Smooth muscle cell (in vitro differentiated cells): Measurements from ENCODE around the gene CLDN34. TPM values are rescaled to one million over a fixed set of nuclear protein-coding genes. Genes with fewer than 3 reads are reported as not detected.

ENCODE experiments used
- DNase-seq: peaks from one replicate; lab custom pipeline; 2025; ENCODE audit not compliant: unreplicated experiment; lab: John Stamatoyannopoulos, UW
- H2AFZ ChIP-seq: fragments of 200-600 bp; sonication (generic); 2 replicates; pipeline ENCODE4 v1.6.0; 2016; ENCODE audit warnings: antibody characterized with exemption, low read depth, mild to moderate bottlenecking
- H3F3A ChIP-seq: fragments of 200-600 bp; sonication (generic); 2 replicates; pipeline ENCODE4 v1.6.0; 2017; ENCODE audit warnings: antibody characterized with exemption, low read depth
- H3K27ac ChIP-seq: fragments of 200-600 bp; sonication (generic); 2 replicates; pipeline ENCODE4 v1.5.1; 2016; ENCODE audit warnings: low read depth, mild to moderate bottlenecking
- H3K27me3 ChIP-seq: fragments of 200-600 bp; sonication (generic); 2 replicates; pipeline ENCODE4 v1.6.1; 2016; ENCODE audit warnings: low read depth, mild to moderate bottlenecking
- H3K36me3 ChIP-seq: fragments of 200-600 bp; sonication (generic); 2 replicates; pipeline ENCODE4 v1.5.1; 2016; ENCODE audit warnings: low read depth
- H3K4me1 ChIP-seq: fragments of 200-600 bp; sonication (generic); 2 replicates; pipeline ENCODE4 v1.5.1; 2016; ENCODE audit warnings: low read depth
- H3K4me2 ChIP-seq: fragments of 200-600 bp; sonication (generic); 2 replicates; pipeline ENCODE4 v1.6.0; 2016; ENCODE audit warnings: mild to moderate bottlenecking
- H3K4me3 ChIP-seq: fragments of 200-600 bp; sonication (generic); 2 replicates; pipeline ENCODE4 v1.5.1; 2016; ENCODE audit warnings: mild to moderate bottlenecking
- H3K79me2 ChIP-seq: fragments of 200-600 bp; sonication (generic); 2 replicates; pipeline ENCODE4 v1.6.0; 2016; ENCODE audit warnings: low read depth, mild to moderate bottlenecking
- H3K9ac ChIP-seq: fragments of 200-600 bp; sonication (generic); 2 replicates; pipeline ENCODE4 v1.6.0; 2016; ENCODE audit warnings: low read depth
- H3K9me3 ChIP-seq: fragments of 200-600 bp; sonication (generic); replicated peaks from 2 replicates; pipeline ENCODE4 v1.5.1; 2016; ENCODE audit warnings: low read depth
- H4K20me1 ChIP-seq: fragments of 200-600 bp; sonication (generic); 2 replicates; pipeline ENCODE4 v1.6.0; 2016; ENCODE audit warnings: low read depth
- CTCF ChIP-seq: fragments of 200-600 bp; sonication (generic); IDR thresholded peaks from 2 replicates; pipeline ENCODE4 v1.5.1; 2017; ENCODE audit warnings: borderline replicate concordance, mild to moderate bottlenecking, antibody characterized with exemption; ENCODE audit not compliant: insufficient read depth, poor library complexity, severe bottlenecking
- WGBS: methylation state at CpG from one replicate; pipeline ENCODE4 v1.1.7; 2016; ENCODE audit warnings: low lambda C conversion rate; 5-methylcytosine and 5-hydroxymethylcytosine counted together
- polyA plus RNA-seq: library from polyadenylated mRNA; unstranded; fragments of >200 nt; fragmentation: Nextera tagmentation; extraction: Ambion mirVana; gene quantifications from 2 replicates; pipeline ENCODE4 v1.2.1, GENCODE V29; 2016
- total RNA-seq: library from RNA; depleted of rRNA; stranded (reverse); fragments of >200 nt; gene quantifications from 2 replicates; pipeline ENCODE4 v1.2.3, GENCODE V29; 2014

The CLDN34 gene
- total and polyA plus RNA-seq, 2 experiments from 2014 or later: 1.0 TPM; not detected in 1

- TF ChIP-seq CTCF: no peak
- no peaks in the 10 kb centered on the region for H3F3A ChIP-seq
- 94% methylated on average over 18 of the region's 18 CpGs for WGBS
These were observed 25.6 kb downstream of the CLDN34 start for GRCh38 chrX:9992724-9993123.

GRCh38 chrX:9995855-9996339 lies 28.7 kb downstream of the CLDN34 start:
- H3K4me2 ChIP-seq: no peak overlapping the region
- 42% methylated on average over 18 of the region's 18 CpGs for WGBS
- no peaks in the 10 kb centered on the region for H3K27me3 ChIP-seq
- H3K9me3 ChIP-seq: no peaks in the 10 kb centered on the region
- no peaks in the 10 kb centered on the region for H4K20me1 ChIP-seq
- no peak overlapping the region for H3K27ac ChIP-seq
- H3K4me3 ChIP-seq: no peak overlapping the region
- DNase-seq: peak; percentile 1
- H3K36me3 ChIP-seq: no peaks in the 10 kb centered on the region
- no peak overlapping the region for H2AFZ ChIP-seq
- H3F3A ChIP-seq: no peaks in the 10 kb centered on the region
- H3K4me1 ChIP-seq: no peaks in the 10 kb centered on the region
- TF ChIP-seq CTCF: peak; percentile 79
- no peak overlapping the region for H3K9ac ChIP-seq
- H3K79me2 ChIP-seq: no peaks in the 10 kb centered on the region

More at GRCh38 chrX:9992724-9993123, 25.6 kb downstream of the CLDN34 start:
- Histone ChIP-seq H3K36me3 (no peaks in the 10 kb centered on the region), H3K27ac (no peak overlapping the region), H4K20me1 (no peaks in the 10 kb centered on the region), H2AFZ (no peak overlapping the region), H3K27me3 (no peaks in the 10 kb centered on the region), H3K9me3 (no peaks in the 10 kb centered on the region), H3K4me3 (no peak overlapping the region), H3K9ac (no peak overlapping the region), H3K4me2 (no peak overlapping the region), H3K79me2 (no peaks in the 10 kb centered on the region), H3K4me1 (no peaks in the 10 kb centered on the region)
- DNase-seq: no peak

GRCh38 chrX:9997041-9997440 lies 29.9 kb downstream of the CLDN34 start:
- Histone ChIP-seq H3K27ac (no peak overlapping the region), H2AFZ (no peak overlapping the region), H3K4me2 (no peak overlapping the region), H3K36me3 (no peaks in the 10 kb centered on the region), H3K4me1 (no peaks in the 10 kb centered on the region), H3K79me2 (no peaks in the 10 kb centered on the region), H4K20me1 (no peaks in the 10 kb centered on the region), H3K9ac (no peak overlapping the region), H3K4me3 (no peak overlapping the region), H3K27me3 (no peaks in the 10 kb centered on the region), H3K9me3 (no peaks in the 10 kb centered on the region), H3F3A (no peaks in the 10 kb centered on the region)
- TF ChIP-seq CTCF: no peak
- no peak for DNase-seq
- 83% methylated on average over 9 of the region's 9 CpGs for WGBS

- Histone ChIP-seq H3K9ac (no peak overlapping the region), H3K36me3 (no peaks in the 10 kb centered on the region), H3K9me3 (no peaks in the 10 kb centered on the region), H3F3A (no peaks in the 10 kb centered on the region), H2AFZ (no peak overlapping the region), H3K27me3 (no peaks in the 10 kb centered on the region), H4K20me1 (no peaks in the 10 kb centered on the region), H3K4me2 (no peak overlapping the region), H3K79me2 (no peaks in the 10 kb centered on the region), H3K27ac (no peak overlapping the region), H3K4me3 (no peak overlapping the region), H3K4me1 (no peaks in the 10 kb centered on the region)
- no peak for DNase-seq
- no peak for TF ChIP-seq CTCF
- WGBS: 90% methylated on average over 8 of the region's 8 CpGs
These were observed 30.4 kb downstream of the CLDN34 start for GRCh38 chrX:9997524-9997923.
